ENCODE results near the gene TSG101. TPM values are rescaled to one million over a fixed set of nuclear protein-coding genes. Genes with fewer than 3 reads are reported as not detected.

The TSG101 gene
- total RNA-seq, 2 donors from 2014 or later = 49.8 to 51.1 TPM

- DNase-seq (no peak), ATAC-seq (no peak)
- intact Hi-C loops (cut with DNase I) = no loop called here
Measured at GRCh38 chr11:18455686-18456372, 70.9 kb downstream of the TSG101 start, which contains the start of gene LDHAL6A. Gene LDHAL6A (plus strand): TSS chr11:18455856. CDS start chr11:18456681, 825 bp downstream.

GRCh38 chr11:18452927-18453326 lies 73.8 kb downstream of the TSG101 start:
- ATAC-seq = no peak
- intact Hi-C loops (cut with DNase I) = no loop called here
- DNase-seq = no peak

GRCh38 chr11:18449251-18449650 lies 77.5 kb downstream of the TSG101 start:
- ATAC-seq = no peak

GRCh38 chr11:18438691-18439090 lies 88.1 kb downstream of the TSG101 start:
- no peak for DNase-seq
- no peak for ATAC-seq
- intact Hi-C loops (cut with DNase I) = no loop called here

More at GRCh38 chr11:18449251-18449650, 77.5 kb downstream of the TSG101 start:
- DNase-seq = no peak
- intact Hi-C loops (cut with DNase I) = no loop called here

Other genes starting within 250 kb of the TSG101 start
- gene HPS5, start 204.8 kb downstream of the TSG101 start, total RNA-seq = 10 to 100 TPM; 10.8 to 12.7 TPM
- 10 to 100 TPM; 22.2 to 22.4 TPM for gene GTF2H1, start 204.4 kb downstream of the TSG101 start, total RNA-seq
- 100 to 1,000 TPM; 297 to 586 TPM for gene LDHA, start 132.4 kb downstream of the TSG101 start, total RNA-seq
- not detected for gene LDHC, start 114.6 kb downstream of the TSG101 start, total RNA-seq
- not detected for gene LDHAL6A, start 71.1 kb downstream of the TSG101 start, total RNA-seq
- gene UEVLD, start 61.8 kb upstream of the TSG101 start, total RNA-seq = 10 to 100 TPM; 16.1 to 17.6 TPM
- 1 to 10 TPM; 5.9 to 6.6 TPM for gene MISFA, start 72.8 kb upstream of the TSG101 start, total RNA-seq
- 10 to 100 TPM in 1 of 2 donors, 1 to 10 TPM in 1; 9.0 to 10.9 TPM for gene SPTY2D1, start 107.4 kb upstream of the TSG101 start, total RNA-seq
- gene TMEM86A, start 171.8 kb upstream of the TSG101 start, total RNA-seq = 1 to 10 TPM; 3.9 to 4.8 TPM
- 1 to 10 TPM; 1.7 to 2.4 TPM for gene IGSF22, start 199.2 kb upstream of the TSG101 start, total RNA-seq